Nucleus accumbens (tissue), 56 donors: ENCODE measurements around the gene PSMB5.

ENCODE experiments used
- DNase-seq, 56 donors: peaks; one replicate each; lab custom pipeline; 2025; lab: John Stamatoyannopoulos, UW

PSMB5 gene

GRCh38 chr14:23034498-23035302 is at the start of gene PSMB5:
Gene PSMB5, minus strand, starts transcription at chr14:23034900. Its CDS starts 19 bp downstream, at chr14:23034881.
- DNase-seq, result no peak

- DNase-seq, result no peak
These were observed 45.8 kb upstream of the PSMB5 start for GRCh38 chr14:23080474-23080873.

- DNase-seq, result no peak
These were observed 45.0 kb upstream of the PSMB5 start for GRCh38 chr14:23079716-23080115.

GRCh38 chr14:23078692-23079116 is 44.0 kb upstream of the PSMB5 start:
- no peak for DNase-seq

- DNase-seq, result no peak
These were observed 43.3 kb upstream of the PSMB5 start for GRCh38 chr14:23077962-23078361.

GRCh38 chr14:23076785-23077408 is 42.2 kb upstream of the PSMB5 start:
- DNase-seq, result no peak

GRCh38 chr14:23074906-23075305 is 40.2 kb upstream of the PSMB5 start:
- no peak for DNase-seq

GRCh38 chr14:23071921-23072539 is 37.3 kb upstream of the PSMB5 start:
- no peak for DNase-seq

- DNase-seq, result no peak
These were observed 36.7 kb upstream of the PSMB5 start for GRCh38 chr14:23071244-23071920.

GRCh38 chr14:23070262-23071129 is 35.8 kb upstream of the PSMB5 start:
- no peak for DNase-seq

GRCh38 chr14:23069413-23069806 is 34.7 kb upstream of the PSMB5 start:
- no peak for DNase-seq

GRCh38 chr14:23068789-23069412 is 34.2 kb upstream of the PSMB5 start:
- DNase-seq, result no peak

GRCh38 chr14:23067847-23068788 is 33.4 kb upstream of the PSMB5 start:
- no peak for DNase-seq

GRCh38 chr14:23066855-23067744 is 32.4 kb upstream of the PSMB5 start:
- no peak for DNase-seq

- DNase-seq, result no peak
These were observed 31.7 kb upstream of the PSMB5 start for GRCh38 chr14:23066368-23066767.

GRCh38 chr14:23063601-23064000 is 28.9 kb upstream of the PSMB5 start:
- DNase-seq, result no peak

- no peak for DNase-seq
These were observed 27.3 kb upstream of the PSMB5 start for GRCh38 chr14:23062002-23062401.
